ENCODE results near the gene PDZD4. TPM values are rescaled to one million over a fixed set of nuclear protein-coding genes. Genes with fewer than 3 reads are reported as not detected.

PDZD4 gene
- total and polyA plus RNA-seq, 2 donors, result 6.6 to 28.0 TPM

DNA sequence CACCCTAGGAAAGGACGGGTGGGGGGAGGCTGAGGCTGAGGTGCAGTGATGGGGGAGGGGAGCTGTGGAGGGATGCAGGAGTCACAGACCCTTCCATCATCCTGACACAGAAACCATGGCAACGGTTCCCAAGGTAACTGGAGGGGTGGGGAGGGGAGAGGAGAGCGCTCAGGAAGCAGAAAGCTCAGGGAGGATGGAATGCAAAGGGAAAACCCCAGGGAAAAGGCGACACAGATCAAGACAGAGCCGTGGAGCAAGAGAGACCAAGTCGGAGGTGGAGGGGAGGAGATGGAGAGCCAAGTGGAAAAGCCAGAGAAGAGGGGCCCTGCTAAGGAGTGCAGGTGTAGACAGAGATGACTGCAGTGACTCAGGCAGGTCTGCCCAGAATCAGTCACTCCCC, 41.1 kb upstream of the PDZD4 start:
- 18% methylated on average over 6 of the region's 6 CpGs for WGBS
- Histone ChIP-seq H3K4me1 (ENCODE audit: insufficient read depth) (no peaks in the 10 kb centered on the region), H3K36me3 (ENCODE audit: insufficient read depth) (no peaks in the 10 kb centered on the region), H3K27ac (ENCODE audit: low read depth) (no peak overlapping the region), H3K4me3 (ENCODE audit: low read depth, low read length) (no peak overlapping the region)
- no peak for DNase-seq (ENCODE audit: extremely low spot score)

DNA sequence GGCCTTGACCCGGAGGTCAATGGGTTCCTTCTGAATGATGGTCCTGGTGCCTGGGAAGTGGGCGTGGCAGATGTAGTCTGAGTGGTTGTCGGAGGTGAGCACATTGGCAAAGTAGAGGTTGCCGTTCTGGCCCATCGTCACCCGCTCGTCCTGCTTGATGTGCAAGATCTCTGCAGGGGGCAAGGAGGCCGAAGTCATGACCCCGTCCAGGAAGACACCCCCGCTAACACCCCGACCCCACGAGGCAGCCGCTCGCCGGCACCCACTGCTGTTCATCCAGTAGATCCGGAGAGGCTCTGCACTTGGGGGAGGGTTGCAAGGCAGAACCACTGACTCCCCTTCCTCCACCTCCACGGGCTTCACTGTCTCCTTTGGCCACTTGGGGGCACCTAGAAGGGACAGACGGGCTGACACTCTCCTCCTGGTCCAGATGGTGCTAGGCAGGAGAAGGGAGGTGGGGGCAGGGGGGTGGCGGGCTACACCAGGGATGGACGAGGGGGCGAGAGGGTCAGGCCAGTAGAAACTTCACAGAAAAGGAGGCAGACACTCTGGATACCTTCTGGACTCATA, 40.5 kb upstream of the PDZD4 start:
- no peak for DNase-seq (ENCODE audit: extremely low spot score)
- Histone ChIP-seq H3K27ac (ENCODE audit: low read depth) (no peak overlapping the region), H3K4me3 (ENCODE audit: low read depth, low read length) (no peak overlapping the region), H3K36me3 (ENCODE audit: insufficient read depth) (no peaks in the 10 kb centered on the region), H3K4me1 (ENCODE audit: insufficient read depth) (no peaks in the 10 kb centered on the region)
- WGBS, result 47% methylated on average over 21 of the region's 21 CpGs

DNA sequence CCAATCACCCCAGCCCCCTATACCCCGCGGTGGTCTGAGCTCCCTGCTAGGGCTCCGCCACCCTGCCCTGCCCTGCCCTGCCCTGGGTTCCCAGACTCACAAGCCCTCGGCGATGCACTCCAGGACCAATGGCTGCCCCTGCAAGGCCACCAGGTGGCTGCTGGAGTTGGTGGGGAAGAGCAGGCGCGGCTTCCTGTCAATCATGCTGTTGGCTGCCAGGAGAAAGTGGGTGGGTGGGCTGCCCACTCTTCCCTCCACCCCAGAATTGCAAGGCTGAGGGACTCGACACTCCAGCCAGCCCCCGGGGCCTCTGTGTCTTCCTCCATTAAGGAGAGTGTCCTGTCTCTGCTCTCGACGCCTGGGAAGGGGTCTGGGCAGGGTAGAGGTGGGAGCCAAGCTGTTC, 39.9 kb upstream of the PDZD4 start:
- Histone ChIP-seq H3K4me1 (ENCODE audit: insufficient read depth) (no peaks in the 10 kb centered on the region), H3K4me3 (ENCODE audit: low read depth, low read length) (no peak overlapping the region), H3K27ac (ENCODE audit: low read depth) (no peak overlapping the region), H3K36me3 (ENCODE audit: insufficient read depth) (no peaks in the 10 kb centered on the region)
- no peak for DNase-seq (ENCODE audit: extremely low spot score)
- 74% methylated on average over 11 of the region's 11 CpGs for WGBS

DNA sequence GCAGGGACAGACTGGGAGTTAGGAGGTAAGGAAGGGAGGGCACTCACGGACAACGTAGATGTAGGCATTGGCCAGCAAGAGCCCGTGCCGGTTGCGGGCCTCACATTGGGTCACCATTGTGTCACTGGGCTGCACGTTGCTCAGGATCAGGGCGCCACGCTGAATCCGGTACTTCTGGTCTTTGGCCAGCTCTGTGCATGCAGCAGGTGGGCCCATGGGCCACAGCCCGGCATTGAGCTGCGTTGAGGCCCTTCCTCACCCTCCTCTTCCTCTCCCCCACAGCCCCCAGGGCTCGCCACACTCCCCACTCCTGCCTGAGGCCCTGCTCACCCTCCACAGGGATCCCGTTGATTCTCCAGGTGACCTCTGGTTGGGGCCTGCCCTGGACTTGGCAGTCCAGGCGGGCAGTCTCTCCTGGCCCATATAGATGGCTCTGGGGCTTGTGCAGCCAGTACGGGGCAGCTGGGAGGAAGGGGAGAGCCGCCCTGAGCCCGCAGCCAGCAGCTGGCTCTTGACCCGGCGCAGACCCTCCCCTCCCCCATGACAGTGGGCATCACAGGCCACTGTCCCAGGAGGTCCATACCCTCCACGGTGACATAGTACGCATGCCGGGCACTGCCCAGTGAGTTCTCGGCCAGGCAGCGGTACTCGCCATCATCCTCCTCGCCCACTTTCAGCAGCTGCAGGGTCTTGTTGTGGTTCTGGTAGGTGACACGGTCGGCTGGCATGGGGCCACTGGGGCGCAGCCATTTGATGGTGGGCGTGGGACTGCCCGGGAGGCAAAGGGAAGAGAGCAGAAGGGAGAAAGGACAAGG, 39.3 kb upstream of the PDZD4 start:
- Histone ChIP-seq H3K4me3 (ENCODE audit: low read depth, low read length) (no peak overlapping the region), H3K27ac (ENCODE audit: low read depth) (no peak overlapping the region), H3K4me1 (ENCODE audit: insufficient read depth) (no peaks in the 10 kb centered on the region), H3K36me3 (ENCODE audit: insufficient read depth) (no peaks in the 10 kb centered on the region)
- DNase-seq (ENCODE audit: extremely low spot score), result no peak
- 88% methylated on average over 31 of the region's 31 CpGs for WGBS

DNA sequence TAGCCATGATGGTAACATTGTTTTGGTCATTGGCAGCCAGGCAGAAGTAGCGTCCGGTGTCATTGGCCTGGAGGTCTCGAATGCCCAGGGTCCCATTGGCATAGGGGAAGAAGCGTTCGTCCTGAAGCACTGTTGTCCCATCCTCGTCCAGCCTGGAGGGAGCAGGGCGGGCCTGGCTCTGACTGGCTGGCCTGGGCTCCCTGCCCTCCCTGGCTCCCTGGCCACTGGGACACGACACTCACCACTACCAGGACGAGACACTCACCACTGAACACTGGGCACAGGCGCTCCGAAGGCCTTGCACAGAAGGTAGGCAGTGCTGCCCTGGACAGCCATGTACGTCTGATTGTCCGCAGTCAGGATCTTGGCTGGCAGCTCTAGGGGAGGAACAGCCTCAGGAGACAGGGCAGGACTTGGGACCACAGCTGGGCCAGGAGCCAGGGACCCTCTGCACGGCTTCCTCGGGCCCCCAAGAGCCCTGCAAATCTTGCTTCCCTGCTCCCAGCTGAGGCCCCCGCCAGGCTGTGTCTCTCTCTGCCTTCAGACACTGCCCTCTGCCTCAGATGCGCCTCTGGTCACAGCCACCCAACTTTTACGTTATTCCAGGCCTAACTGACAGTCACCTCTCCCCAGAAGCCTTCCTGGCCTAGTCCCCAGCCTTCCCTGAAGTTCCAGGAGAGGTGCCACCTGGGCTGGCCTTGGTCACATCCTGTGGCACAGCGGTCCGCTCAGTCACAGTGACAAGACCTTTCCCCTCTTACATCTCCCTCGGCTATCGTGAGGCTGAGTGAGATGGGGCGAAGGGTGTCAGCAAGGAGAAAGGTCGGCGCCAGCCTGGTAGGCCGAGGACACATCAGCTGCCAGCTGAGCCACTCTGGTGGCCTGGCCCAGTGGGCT, 38.5 kb upstream of the PDZD4 start:
- 86% methylated on average over 26 of the region's 26 CpGs for WGBS
- Histone ChIP-seq H3K27ac (ENCODE audit: low read depth) (no peak overlapping the region), H3K4me1 (ENCODE audit: insufficient read depth) (no peaks in the 10 kb centered on the region), H3K4me3 (ENCODE audit: low read depth, low read length) (no peak overlapping the region), H3K36me3 (ENCODE audit: insufficient read depth) (no peaks in the 10 kb centered on the region)
- DNase-seq (ENCODE audit: extremely low spot score), result no peak

DNA sequence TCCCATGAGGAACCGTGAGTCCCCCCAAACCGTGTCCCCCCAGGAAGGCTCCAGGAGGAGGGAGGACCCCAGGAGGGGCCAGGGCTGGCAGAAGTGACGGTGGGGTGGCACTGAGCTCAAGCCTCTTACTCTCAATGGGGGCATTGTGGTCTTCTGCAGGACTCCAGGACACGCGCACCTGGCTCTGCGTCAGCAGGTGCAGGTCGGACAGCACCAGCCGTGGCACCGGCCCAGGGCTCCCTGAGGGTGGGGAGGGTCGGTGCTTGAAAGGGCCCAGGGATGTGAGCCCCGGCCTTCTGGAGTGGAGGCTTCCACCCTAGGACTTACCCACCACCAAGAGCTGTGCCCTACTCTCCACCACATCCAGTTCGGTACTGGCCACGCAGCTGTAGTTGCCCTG, 37.3 kb upstream of the PDZD4 start:
- WGBS, result 91% methylated on average over 13 of the region's 13 CpGs

DNA sequence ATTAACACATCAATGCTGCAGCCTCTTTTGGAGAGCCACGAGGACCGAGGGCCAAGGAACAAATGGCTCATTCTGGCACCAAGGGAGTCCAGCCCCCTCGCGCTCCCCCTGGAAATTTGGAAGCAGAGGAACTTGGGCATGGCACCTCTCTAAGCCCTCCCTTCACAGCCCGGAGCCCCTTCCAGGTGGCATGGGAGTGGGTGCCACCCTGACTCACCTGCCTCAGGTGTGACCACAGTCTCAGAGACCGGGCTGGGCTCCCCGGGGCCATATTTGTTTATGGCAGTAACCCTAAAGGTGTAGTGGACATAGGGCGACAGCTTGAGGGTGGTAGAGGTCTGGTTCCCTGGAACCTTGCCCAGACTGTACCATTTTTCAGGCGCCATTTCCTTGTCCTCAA, 36.8 kb upstream of the PDZD4 start:
- no peak for DNase-seq (ENCODE audit: extremely low spot score)
- no peak overlapping the region for H3K4me3 ChIP-seq (ENCODE audit: low read depth, low read length)
- no peaks in the 10 kb centered on the region for H3K4me1 ChIP-seq (ENCODE audit: insufficient read depth)
- no peaks in the 10 kb centered on the region for H3K36me3 ChIP-seq (ENCODE audit: insufficient read depth)
- no peak overlapping the region for H3K27ac ChIP-seq (ENCODE audit: low read depth)
- WGBS, result 83% methylated on average over 9 of the region's 9 CpGs

More for the DNA sequence above, 37.3 kb upstream of the PDZD4 start:
- DNase-seq (ENCODE audit: extremely low spot score), result no peak
- Histone ChIP-seq H3K4me3 (ENCODE audit: low read depth, low read length) (no peak overlapping the region), H3K27ac (ENCODE audit: low read depth) (no peak overlapping the region), H3K36me3 (ENCODE audit: insufficient read depth) (no peaks in the 10 kb centered on the region), H3K4me1 (ENCODE audit: insufficient read depth) (no peaks in the 10 kb centered on the region)

DNA sequence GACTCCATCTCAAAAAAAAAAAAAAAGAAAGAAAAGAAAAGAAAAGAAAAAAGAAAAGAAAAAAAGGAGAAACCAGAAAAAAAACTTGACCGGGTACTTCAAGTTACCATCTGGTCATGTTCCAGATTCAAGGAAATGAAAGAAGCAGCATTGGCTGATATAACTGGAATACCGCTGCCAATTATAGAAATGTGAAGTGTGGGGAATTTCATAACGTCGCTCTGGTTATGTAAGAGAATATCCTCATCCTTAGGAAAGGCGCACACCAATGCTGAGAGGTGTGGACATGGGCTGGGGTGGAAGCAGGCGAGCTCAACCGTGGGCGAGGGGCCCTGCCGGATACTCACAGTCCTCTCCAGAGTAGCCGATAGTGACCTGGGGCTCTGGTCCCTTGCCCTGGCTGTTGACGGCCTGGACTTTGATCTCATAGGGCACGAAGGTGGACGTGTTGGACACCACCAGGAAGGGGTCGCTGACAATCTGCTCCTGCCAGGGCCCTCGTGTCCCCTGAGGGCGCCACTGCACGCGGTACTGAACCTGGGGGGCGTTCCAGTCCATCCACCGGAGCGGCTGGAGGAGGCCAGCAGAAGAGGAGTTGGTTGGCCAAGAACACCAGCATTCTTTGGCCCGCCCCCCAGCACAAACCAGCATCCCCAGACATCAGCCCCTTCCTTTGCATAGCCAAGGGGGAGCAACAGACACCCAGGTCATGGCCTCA, 36.1 kb upstream of the PDZD4 start:
- WGBS, result 83% methylated on average over 22 of the region's 22 CpGs

DNA sequence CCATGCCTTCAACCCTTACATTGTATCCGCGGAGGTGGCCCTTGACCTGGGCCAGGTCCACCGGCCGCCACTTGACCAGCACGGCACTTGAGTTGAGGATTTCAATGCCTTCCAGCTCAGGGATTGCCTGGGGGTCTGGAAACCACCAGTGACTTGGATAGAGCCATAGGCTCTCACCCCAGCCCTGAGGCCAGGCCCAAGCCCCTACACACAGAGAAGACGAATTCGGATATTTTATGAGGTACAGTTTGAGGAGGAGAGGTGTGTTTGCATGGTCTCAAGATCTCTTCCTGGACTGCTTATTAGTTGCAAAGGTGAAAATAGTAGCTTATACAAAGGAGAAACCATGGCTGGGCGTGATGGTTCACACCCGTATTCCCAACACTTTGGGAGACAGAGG, 35.3 kb upstream of the PDZD4 start:
- Histone ChIP-seq H3K4me3 (ENCODE audit: low read depth, low read length) (no peak overlapping the region), H3K4me1 (ENCODE audit: insufficient read depth) (no peaks in the 10 kb centered on the region), H3K36me3 (ENCODE audit: insufficient read depth) (no peaks in the 10 kb centered on the region), H3K27ac (ENCODE audit: low read depth) (no peak overlapping the region)
- no peak for DNase-seq (ENCODE audit: extremely low spot score)
- WGBS, result 90% methylated on average over 9 of the region's 9 CpGs

More for the DNA sequence above, 36.1 kb upstream of the PDZD4 start:
- no peaks in the 10 kb centered on the region for H3K36me3 ChIP-seq (ENCODE audit: insufficient read depth)
- no peak overlapping the region for H3K4me3 ChIP-seq (ENCODE audit: low read depth, low read length)
- H3K27ac ChIP-seq (ENCODE audit: low read depth), result no peak overlapping the region
- H3K4me1 ChIP-seq (ENCODE audit: insufficient read depth), result no peaks in the 10 kb centered on the region
- DNase-seq (ENCODE audit: extremely low spot score), result no peak

DNA sequence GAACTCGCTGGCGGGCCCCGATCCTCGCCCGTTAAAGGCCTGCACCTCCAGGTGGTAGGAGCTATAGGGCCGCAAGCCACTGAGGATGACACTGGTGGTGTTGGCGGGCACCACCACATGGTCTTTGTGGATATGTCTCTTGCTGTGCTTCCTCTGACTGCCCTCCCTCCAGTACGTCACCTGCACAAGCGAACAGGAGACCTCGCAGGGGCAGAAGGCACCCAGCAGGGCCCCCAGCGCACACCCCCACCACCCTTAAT, 34.9 kb upstream of the PDZD4 start:
- WGBS, result 91% methylated on average over 11 of the region's 11 CpGs
- no peak for DNase-seq (ENCODE audit: extremely low spot score)

DNA sequence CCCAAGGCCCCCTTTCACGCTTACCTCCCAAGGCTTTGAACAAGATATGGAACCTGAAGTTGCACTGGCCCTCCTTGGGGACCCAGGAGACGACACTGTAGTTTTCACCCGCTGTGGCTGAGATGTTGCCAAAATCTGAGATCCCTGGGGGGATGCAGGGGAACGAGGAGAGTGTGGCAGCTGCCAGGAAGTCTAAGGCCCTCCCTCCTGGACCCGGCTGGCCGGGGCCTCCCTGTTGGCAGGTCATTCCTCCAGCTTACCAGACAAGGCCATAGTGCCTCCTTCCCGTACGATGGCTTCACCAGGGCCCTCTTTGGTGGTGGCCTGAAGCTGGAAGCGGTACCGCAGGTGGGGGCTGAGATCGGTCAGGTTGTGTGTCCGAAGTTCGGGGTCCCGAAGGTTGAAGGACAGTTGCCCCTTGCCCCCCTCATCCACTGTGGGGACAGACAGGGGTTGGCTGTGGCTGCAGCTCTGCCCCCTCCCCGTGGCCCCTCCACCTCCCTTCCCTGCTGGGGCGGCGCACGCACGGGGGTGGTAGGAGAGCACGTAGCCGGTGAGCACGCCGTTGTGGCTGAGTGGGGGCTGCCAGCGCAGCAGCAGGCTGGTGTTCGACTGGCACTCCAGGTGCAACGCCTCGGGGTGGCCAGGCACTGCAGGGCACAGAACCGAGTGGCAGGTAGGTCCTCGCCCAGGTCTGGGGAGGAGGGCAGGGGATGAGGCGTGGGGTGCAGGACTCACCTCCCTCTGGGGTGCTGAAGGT, 34.4 kb upstream of the PDZD4 start:
- H3K4me1 ChIP-seq (ENCODE audit: insufficient read depth), result no peaks in the 10 kb centered on the region
- H3K4me3 ChIP-seq (ENCODE audit: low read depth, low read length), result no peak overlapping the region
- 81% methylated on average over 30 of the region's 30 CpGs for WGBS
- no peaks in the 10 kb centered on the region for H3K36me3 ChIP-seq (ENCODE audit: insufficient read depth)
- H3K27ac ChIP-seq (ENCODE audit: low read depth), result no peak overlapping the region
- no peak for DNase-seq (ENCODE audit: extremely low spot score)

More for the DNA sequence above, 34.9 kb upstream of the PDZD4 start:
- no peak overlapping the region for H3K4me3 ChIP-seq (ENCODE audit: low read depth, low read length)
- no peak overlapping the region for H3K27ac ChIP-seq (ENCODE audit: low read depth)
- no peaks in the 10 kb centered on the region for H3K4me1 ChIP-seq (ENCODE audit: insufficient read depth)
- H3K36me3 ChIP-seq (ENCODE audit: insufficient read depth), result no peaks in the 10 kb centered on the region

DNA sequence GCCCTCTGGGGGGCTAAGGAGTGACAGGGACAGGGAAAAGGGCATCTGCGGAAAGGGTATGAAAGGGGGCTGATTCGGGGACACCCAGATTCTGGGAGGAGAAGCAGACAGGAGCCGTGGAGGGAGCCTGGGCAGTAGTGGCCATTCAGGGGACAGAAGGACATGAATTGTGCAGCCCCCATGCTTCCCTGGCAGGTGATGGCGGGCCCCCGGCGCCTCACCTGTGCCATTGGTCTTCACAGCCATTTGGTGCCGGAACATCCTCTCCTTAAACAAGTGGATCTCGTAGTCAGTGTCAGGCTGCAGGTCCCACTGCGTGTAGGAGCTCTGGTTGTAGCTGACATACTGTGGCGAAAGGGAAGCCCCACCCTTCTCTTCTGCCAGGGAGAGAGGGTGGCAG, 33.8 kb upstream of the PDZD4 start:
- no peaks in the 10 kb centered on the region for H3K4me1 ChIP-seq (ENCODE audit: insufficient read depth)
- H3K4me3 ChIP-seq (ENCODE audit: low read depth, low read length), result no peak overlapping the region
- DNase-seq (ENCODE audit: extremely low spot score), result no peak
- no peak overlapping the region for H3K27ac ChIP-seq (ENCODE audit: low read depth)
- WGBS, result 90% methylated on average over 10 of the region's 10 CpGs
- H3K36me3 ChIP-seq (ENCODE audit: insufficient read depth), result no peaks in the 10 kb centered on the region
